Frontal cortex (tissue), 4 donors: ENCODE measurements around the gene CANT1. TPM values are rescaled to one million over a fixed set of nuclear protein-coding genes. Genes with fewer than 3 reads are reported as not detected.

Experiments
- DNase-seq, 2 donors: peaks; one replicate each; pipeline ENCODE4 v3.0.0; 2012; ENCODE audit warnings: low spot score in 2 of 2
- FAIRE-seq: peaks from 2 replicates; lab custom pipeline; 2012; peaks lifted over from hg19 to GRCh38; lab: Jason Lieb, UNC
- total RNA-seq: library from RNA; depleted of rRNA; stranded (reverse); fragments of >200 nt; gene quantifications from one replicate; pipeline ENCODE4 v1.2.3, GENCODE V29; 2014
- donor health status: control.
- donor health status: control.
- donor health status: control.

Gene CANT1
- total RNA-seq, 1 donor from 2014 or later = 17.5 TPM

- no peak for DNase-seq
- no peak for FAIRE-seq
Measured at GRCh38 chr17:79017546-79018369, 8.2 kb upstream of the CANT1 start.

GRCh38 chr17:79014158-79014758, 4.7 kb upstream of the CANT1 start:
- DNase-seq (no peak), FAIRE-seq (no peak)

- DNase-seq (no peak), FAIRE-seq (no peak)
Measured at GRCh38 chr17:79012563-79013134, 3.1 kb upstream of the CANT1 start.

GRCh38 chr17:79011451-79012147, 2.0 kb upstream of the CANT1 start:
- DNase-seq = no peak
- no peak for FAIRE-seq

GRCh38 chr17:79010304-79010646, 711 bp upstream of the CANT1 start:
- no peak for FAIRE-seq
- no peak for DNase-seq

- DNase-seq = no peak
Measured at GRCh38 chr17:79008666-79009387, 737 bp downstream of the CANT1 start.

GRCh38 chr17:79007504-79008381, 1.8 kb downstream of the CANT1 start:
- FAIRE-seq (no peak), DNase-seq (no peak)

More at GRCh38 chr17:79008666-79009387, 737 bp downstream of the CANT1 start:
- FAIRE-seq = no peak

- FAIRE-seq (no peak), DNase-seq (no peak)
Measured at GRCh38 chr17:79006794-79007503, 2.6 kb downstream of the CANT1 start.

- FAIRE-seq (no peak), DNase-seq (no peak)
Measured at GRCh38 chr17:79006046-79006445, 3.5 kb downstream of the CANT1 start.

- no peak for FAIRE-seq
- no peak for DNase-seq
Measured at GRCh38 chr17:79005063-79005861, 4.3 kb downstream of the CANT1 start.

- no peak for DNase-seq
- no peak for FAIRE-seq
Measured at GRCh38 chr17:79003661-79004411, 5.7 kb downstream of the CANT1 start.

- no peak for DNase-seq
- FAIRE-seq = no peak
Measured at GRCh38 chr17:79002796-79003593, 6.6 kb downstream of the CANT1 start.

- DNase-seq (no peak), FAIRE-seq (no peak)
Measured at GRCh38 chr17:79002291-79002690, 7.3 kb downstream of the CANT1 start.

- DNase-seq (no peak), FAIRE-seq (no peak)
Measured at GRCh38 chr17:79001190-79002020, 8.2 kb downstream of the CANT1 start.
